HG02885 (cell line): ENCODE data around the gene SPDYE2.
"Not testable (repeated sequence)": the region's sequence is repeated elsewhere in the genome, so short reads cannot be mapped to it uniquely, and the experiment has no call there.

Experiments used
- ATAC-seq: cut with Tn5 transposase; IDR thresholded peaks from one replicate; pipeline ENCODE4 v1.9.1; 2021; ENCODE audit warnings: mild to moderate bottlenecking; ENCODE audit not compliant: unreplicated experiment, poor library complexity

Gene SPDYE2

GRCh38 chr7:102550808-102551422, at the start of gene SPDYE2:
Gene SPDYE2, plus strand, starts transcription at chr7:102551226. Its CDS starts 2,030 bp downstream, at chr7:102553256.
- ATAC-seq, result not testable (repeated sequence)

GRCh38 chr7:102503141-102503540, 47.9 kb upstream of the SPDYE2 start:
- ATAC-seq, result not testable (repeated sequence)

- ATAC-seq, result not testable (repeated sequence)
Observed at GRCh38 chr7:102505298-102506185, 45.5 kb upstream of the SPDYE2 start.

GRCh38 chr7:102507410-102508088, 43.5 kb upstream of the SPDYE2 start:
- ATAC-seq, result not testable (repeated sequence)

GRCh38 chr7:102510575-102510974, 40.5 kb upstream of the SPDYE2 start:
- ATAC-seq, result not testable (repeated sequence)

- ATAC-seq, result peak; percentile 49
Observed at GRCh38 chr7:102511860-102512522, 39.0 kb upstream of the SPDYE2 start.

GRCh38 chr7:102512642-102513221, 38.3 kb upstream of the SPDYE2 start:
- ATAC-seq, result not testable (repeated sequence)

GRCh38 chr7:102514881-102515721, 35.9 kb upstream of the SPDYE2 start:
- ATAC-seq, result peak; percentile 65

GRCh38 chr7:102515889-102516288, 35.1 kb upstream of the SPDYE2 start:
- not testable (repeated sequence) for ATAC-seq

GRCh38 chr7:102516951-102517350, 34.1 kb upstream of the SPDYE2 start:
- ATAC-seq, result not testable (repeated sequence)

- peak; percentile 85 for ATAC-seq
Observed at GRCh38 chr7:102517550-102518147, 33.4 kb upstream of the SPDYE2 start, which contains the start of gene RASA4B. Gene RASA4B, minus strand, starts transcription at chr7:102517777. Its CDS starts 67 bp downstream, at chr7:102517710.

GRCh38 chr7:102520797-102521196, 30.2 kb upstream of the SPDYE2 start:
- ATAC-seq, result not testable (repeated sequence)

- ATAC-seq, result not testable (repeated sequence)
Observed at GRCh38 chr7:102524803-102525202, 26.2 kb upstream of the SPDYE2 start.

- ATAC-seq, result not testable (repeated sequence)
Observed at GRCh38 chr7:102527182-102527581, 23.8 kb upstream of the SPDYE2 start.

- not testable (repeated sequence) for ATAC-seq
Observed at GRCh38 chr7:102527822-102528793, 22.9 kb upstream of the SPDYE2 start.

- ATAC-seq, result not testable (repeated sequence)
Observed at GRCh38 chr7:102531583-102531982, 19.4 kb upstream of the SPDYE2 start.

GRCh38 chr7:102532127-102532526, 18.9 kb upstream of the SPDYE2 start:
- ATAC-seq, result not testable (repeated sequence)
